Psoas muscle (tissue), 8 donors: ENCODE data around the gene EGLN3. TPM values are rescaled to one million over a fixed set of nuclear protein-coding genes. Genes with fewer than 3 reads are reported as not detected.

Experiments used
- ATAC-seq, 4 donors: fragments of 200-7000 bp; cut with Tn5 transposase; one replicate each; pipeline ENCODE4 v1.9.1; 2020; ENCODE audit warnings: moderate library complexity in 3 of 4, mild to moderate bottlenecking in 2 of 4
- DNase-seq, 2 donors: peaks; one replicate each; pipeline ENCODE4 v3.0.0-alpha.2; 2020
- H3K27ac ChIP-seq: fragments of 200-600 bp; one replicate; pipeline ENCODE4 v1.8.0; 2022
- H3K27me3 ChIP-seq, 3 donors: fragments of 200-600 bp in 1 of 3; one replicate each; pipeline versions ENCODE4 v1.6.1 to v1.8.0; 2013 to 2022; ENCODE audit warnings: low read length in 2 of 3, mild to moderate bottlenecking in 2 of 3, moderate library complexity in 1 of 3; ENCODE audit not compliant: insufficient read depth in 3 of 3
- H3K36me3 ChIP-seq, 2 donors: fragments of 200-600 bp in 1 of 2; one replicate each; pipeline versions ENCODE4 v1.6.1 to v1.8.0; 2013 to 2022; ENCODE audit warnings: low read depth in 1 of 2, mild to moderate bottlenecking in 1 of 2, moderate library complexity in 1 of 2; ENCODE audit not compliant: insufficient read depth in 1 of 2
- H3K4me1 ChIP-seq: fragments of 200-600 bp; one replicate; pipeline ENCODE4 v1.8.0; 2022
- H3K4me3 ChIP-seq: fragments of 200-600 bp; one replicate; pipeline ENCODE4 v1.8.0; 2022; ENCODE audit warnings: mild to moderate bottlenecking
- H3K9me3 ChIP-seq: fragments of 200-600 bp; one replicate; pipeline ENCODE4 v1.8.0; 2022
- WGBS, 3 donors: extraction: QIAGEN DNeasy Blood & Tissue Kit; methylation state at CpG; one replicate each; pipeline versions ENCODE4 v1.1.6 to v1.1.7; 2013; 5-methylcytosine and 5-hydroxymethylcytosine counted together
- intact Hi-C, 2 donors: fragments of 100-400 bp; cut with DNase I; formaldehyde crosslinking; loops; one replicate each; pipeline versions ENCODE4 v1.11.0 to v1.14.2; 2022
- polyA plus RNA-seq, 3 donors: library from polyadenylated mRNA; stranded (reverse); fragments of 200-250 nt; gene quantifications; one replicate each; pipeline ENCODE4 v1.2.3, GENCODE V29; 2013
- total RNA-seq, 4 donors: library from RNA; stranded (reverse); fragmentation: NEBNext Ultra II Directional in 2 of 4; extraction: Animal tissue kit (Norgen Biotek cat#: 25700) in 2 of 4; gene quantifications; one replicate each; pipeline versions ENCODE4 v1.2.1 to v1.2.4, GENCODE V29; 2021 to 2023
- TF ChIP-seq, protein P1 (sequence below): fragments of 200-600 bp; IDR thresholded peaks from one replicate; pipeline ENCODE4 v1.8.0; 2022; ENCODE audit warnings: antibody characterized with exemption
- donor health status: healthy with polysubstance abuse.
- donor health status: DM: no; HTN: no; CAD: no; lungs with moderate emphysema.
- donor health status: Bipolar disorder and iron deficiency.
- donor health status: healthy.
- donor health status: DM: yes; HTN: yes; CAD: no.
- donor health status: DM: no; HTN: no; CAD: no.
- donor health status: DM: no; HTN: no; CAD: no.
- donor health status: DM: yes; HTN: yes; CAD: no.

The EGLN3 gene
- total and polyA plus RNA-seq, 7 donors, result 6.7 to 58.7 (median 14.1) TPM

DNA sequence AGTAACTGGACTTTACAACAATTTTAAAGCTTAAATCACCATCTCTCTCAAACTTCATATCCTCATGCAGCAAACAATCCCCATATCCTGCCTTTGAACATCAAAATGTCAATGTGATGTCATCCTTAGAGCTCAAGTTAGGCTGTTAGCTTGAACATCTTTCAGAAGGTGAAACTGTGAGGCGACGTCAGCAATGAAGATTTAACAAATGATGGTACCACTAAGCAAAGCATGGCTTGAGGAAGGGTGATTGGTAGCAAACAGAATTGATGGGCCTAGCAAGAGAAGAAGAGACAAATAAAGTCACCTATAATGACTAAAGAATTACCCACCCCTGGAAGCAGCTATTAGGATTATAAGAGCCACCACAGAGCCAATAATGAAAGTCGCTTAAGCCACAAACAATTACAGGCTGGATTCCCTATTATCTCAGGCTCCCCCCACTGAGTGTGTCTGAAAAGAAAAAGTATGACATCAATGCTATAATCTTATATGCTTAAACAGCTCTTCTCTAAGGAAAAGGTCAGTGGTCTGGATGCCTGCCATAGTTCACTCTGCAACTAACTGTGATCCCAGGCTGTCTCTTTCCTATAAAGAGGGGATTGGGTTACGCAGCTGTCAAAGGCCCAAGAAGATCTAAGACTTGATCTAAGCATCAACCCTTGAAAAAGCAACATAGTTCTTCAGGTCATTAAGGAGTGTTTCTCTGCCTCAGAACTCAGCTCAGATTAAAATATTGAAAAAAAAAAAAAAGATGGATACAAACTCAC is 18.1 kb downstream of the EGLN3 start:
- WGBS, 3 donors, result 70 to 75% (median 75%) methylated on average over 4 of the region's 4 CpGs
- no peak for DNase-seq
- H3K4me3 ChIP-seq, result no peak overlapping the region
- no peak overlapping the region for H3K27ac ChIP-seq
- peaks cover 40% of the 10 kb centered on the region for H3K4me1 ChIP-seq
- no peaks in the 10 kb centered on the region for H3K9me3 ChIP-seq
- intact Hi-C loops, result no loop called here
- H3K36me3 ChIP-seq, result peaks cover 0 to 29% of the 10 kb centered on the region in 2 donors
- TF ChIP-seq, protein P1, sequence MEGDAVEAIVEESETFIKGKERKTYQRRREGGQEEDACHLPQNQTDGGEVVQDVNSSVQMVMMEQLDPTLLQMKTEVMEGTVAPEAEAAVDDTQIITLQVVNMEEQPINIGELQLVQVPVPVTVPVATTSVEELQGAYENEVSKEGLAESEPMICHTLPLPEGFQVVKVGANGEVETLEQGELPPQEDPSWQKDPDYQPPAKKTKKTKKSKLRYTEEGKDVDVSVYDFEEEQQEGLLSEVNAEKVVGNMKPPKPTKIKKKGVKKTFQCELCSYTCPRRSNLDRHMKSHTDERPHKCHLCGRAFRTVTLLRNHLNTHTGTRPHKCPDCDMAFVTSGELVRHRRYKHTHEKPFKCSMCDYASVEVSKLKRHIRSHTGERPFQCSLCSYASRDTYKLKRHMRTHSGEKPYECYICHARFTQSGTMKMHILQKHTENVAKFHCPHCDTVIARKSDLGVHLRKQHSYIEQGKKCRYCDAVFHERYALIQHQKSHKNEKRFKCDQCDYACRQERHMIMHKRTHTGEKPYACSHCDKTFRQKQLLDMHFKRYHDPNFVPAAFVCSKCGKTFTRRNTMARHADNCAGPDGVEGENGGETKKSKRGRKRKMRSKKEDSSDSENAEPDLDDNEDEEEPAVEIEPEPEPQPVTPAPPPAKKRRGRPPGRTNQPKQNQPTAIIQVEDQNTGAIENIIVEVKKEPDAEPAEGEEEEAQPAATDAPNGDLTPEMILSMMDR, result no peak
- ATAC-seq, result peak; percentile 48 to 68 (median 58)
- H3K27me3 ChIP-seq, result no peaks in the 10 kb centered on the region

DNA sequence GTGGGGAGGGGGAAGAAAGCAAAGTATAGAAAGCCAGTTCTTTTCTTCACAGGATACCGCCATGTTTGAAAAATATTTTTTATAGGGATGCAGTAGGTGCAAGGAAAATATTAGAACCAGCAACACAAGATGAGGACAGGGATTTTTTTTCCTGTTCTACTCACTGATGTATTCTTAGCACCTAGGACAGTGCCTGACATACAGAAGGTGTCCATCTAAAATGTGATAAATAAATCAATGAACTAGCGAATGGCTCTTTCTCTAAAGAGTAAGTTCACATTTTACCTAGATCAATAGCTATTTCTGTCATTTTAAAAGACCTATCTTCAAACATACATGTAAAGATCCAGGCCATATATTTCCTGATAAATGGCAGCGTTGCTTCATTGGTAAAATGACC is 18.8 kb downstream of the EGLN3 start:
- no peak for DNase-seq
- Histone ChIP-seq H3K4me1 (peaks cover 36% of the 10 kb centered on the region), H3K4me3 (no peak overlapping the region), H3K9me3 (no peaks in the 10 kb centered on the region), H3K27ac (no peak overlapping the region), H3K36me3 (peaks cover 0 to 33% of the 10 kb centered on the region in 2 donors), H3K27me3 (no peaks in the 10 kb centered on the region)
- 99 to 100% (median 100%) methylated on average over 3 of the region's 3 CpGs for WGBS, 3 donors
- intact Hi-C loops, result no loop called here
- ATAC-seq, result no peak
- TF ChIP-seq, protein P1, result no peak

DNA sequence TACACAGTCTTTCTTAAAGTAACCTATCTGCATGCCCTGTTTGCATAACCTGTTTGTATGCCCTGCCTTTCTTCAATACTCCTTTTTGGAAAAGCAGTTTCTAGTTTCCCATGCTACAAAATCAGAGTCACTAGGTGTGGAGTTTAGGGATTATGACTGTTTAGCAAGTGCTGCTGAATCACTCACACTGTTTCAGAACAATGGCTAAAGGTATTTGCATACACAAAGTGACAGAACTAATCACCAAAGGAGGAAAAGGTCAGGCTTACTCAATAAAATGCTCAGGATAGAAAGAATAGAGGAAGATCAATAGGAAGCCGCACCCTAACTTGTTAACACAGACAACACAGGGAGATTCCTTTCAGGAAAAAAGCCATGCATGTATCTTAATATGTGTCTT is 19.4 kb downstream of the EGLN3 start:
- TF ChIP-seq, protein P1, result no peak
- Histone ChIP-seq H3K27ac (no peak overlapping the region), H3K4me3 (no peak overlapping the region), H3K27me3 (no peaks in the 10 kb centered on the region), H3K9me3 (no peaks in the 10 kb centered on the region), H3K36me3 (peaks cover 0 to 38% of the 10 kb centered on the region in 2 donors), H3K4me1 (peaks cover 36% of the 10 kb centered on the region)
- DNase-seq, result no peak
- 97 to 100% (median 100%) methylated on average over 1 of the region's 1 CpG for WGBS, 3 donors
- intact Hi-C loops, result no loop called here
- ATAC-seq, result no peak

DNA sequence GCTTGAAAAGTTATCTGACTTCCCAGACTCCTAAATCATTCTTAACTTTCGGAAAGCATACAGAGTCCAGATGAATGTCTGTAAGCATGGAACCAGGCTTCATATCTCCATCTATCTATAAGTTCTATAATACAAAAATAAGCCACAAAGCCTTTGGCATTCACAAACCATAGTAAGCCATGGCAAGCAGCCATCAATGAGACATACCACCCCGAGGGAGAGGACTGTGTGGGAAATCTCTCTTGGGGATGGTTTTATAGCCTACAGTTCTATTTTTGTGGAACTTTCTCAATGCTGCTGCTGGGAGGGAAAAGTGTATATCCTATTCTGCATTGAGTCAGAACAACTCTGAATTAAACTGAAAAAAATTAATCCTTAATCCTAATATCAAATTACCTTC is 20.4 kb downstream of the EGLN3 start:
- Histone ChIP-seq H3K36me3 (peaks cover 0 to 48% of the 10 kb centered on the region in 2 donors), H3K27me3 (no peaks in the 10 kb centered on the region), H3K27ac (no peak overlapping the region), H3K4me1 (peaks cover 36% of the 10 kb centered on the region), H3K4me3 (no peak overlapping the region), H3K9me3 (no peaks in the 10 kb centered on the region)
- ATAC-seq, result no peak
- intact Hi-C loops, result no loop called here
- TF ChIP-seq, protein P1, result no peak
- DNase-seq, result no peak
- WGBS, 3 donors, result 58 to 63% (median 59%) methylated on average over 2 of the region's 2 CpGs
